HepG2 (cell line): ENCODE data around the gene MT4. TPM values are rescaled to one million over a fixed set of nuclear protein-coding genes. Genes with fewer than 3 reads are reported as not detected.

Experiments used
- AHDC1 ChIP-seq: sonication (generic); formaldehyde crosslinking; IDR thresholded peaks from 2 replicates; pipeline ENCODE4 v1.5.1; 2020; ENCODE audit warnings: mild to moderate bottlenecking, missing genetic modification reagents, borderline replicate concordance
- HIC2 ChIP-seq: sonication (generic); formaldehyde crosslinking; IDR thresholded peaks from 2 replicates; pipeline ENCODE4 v1.9.0; 2022; ENCODE audit warnings: low read depth, missing genetic modification reagents
- KIAA2018 ChIP-seq: sonication (generic); formaldehyde crosslinking; IDR thresholded peaks from 2 replicates; pipeline ENCODE4 v1.5.0; 2020; ENCODE audit warnings: mild to moderate bottlenecking, missing genetic modification reagents, borderline replicate concordance
- NFYB ChIP-seq: sonication (generic); formaldehyde crosslinking; IDR thresholded peaks from 2 replicates; pipeline ENCODE4 v1.4.0; 2020; ENCODE audit warnings: missing genetic modification reagents
- RFX5 ChIP-seq: IDR thresholded peaks from 2 replicates; pipeline ENCODE4 v1.6.1; 2011; ENCODE audit warnings: low read depth, low read length, improper control_type of control experiment
- RFXANK ChIP-seq: IDR thresholded peaks from 2 replicates; pipeline ENCODE4 v1.6.1; 2016
- ZNF556 ChIP-seq: sonication (generic); formaldehyde crosslinking; IDR thresholded peaks from 2 replicates; pipeline ENCODE4 v1.4.0; 2020; ENCODE audit warnings: mild to moderate bottlenecking, missing genetic modification reagents, borderline replicate concordance
- ZNF644 ChIP-seq: IDR thresholded peaks from 2 replicates; pipeline ENCODE4 v1.6.1; 2016; ENCODE audit warnings: low read depth
- ZNF770 ChIP-seq: sonication (generic); formaldehyde crosslinking; IDR thresholded peaks from 2 replicates; pipeline ENCODE4 v1.5.0; 2020; ENCODE audit warnings: mild to moderate bottlenecking, missing genetic modification reagents
- polyA plus RNA-seq, 8 experiments: library from polyadenylated mRNA; depleted of rRNA in 3 of 8; stranded (reverse) in 7 of 8; unstranded in 1 of 8; fragments of >200 nt; fragmentation: Illumina TruSeq in 4 of 8; extraction: Trizol in 4 of 8; gene quantifications; 2 replicates each; pipeline versions ENCODE4 v1.2.1 to v1.2.3, GENCODE V29; 2011 to 2016; ENCODE audit warnings: low read depth in 4 of 8, missing spikeins in 1 of 8, mixed read lengths in 1 of 8; ENCODE audit not compliant: insufficient read depth in 1 of 8
- total RNA-seq, 5 experiments: library from RNA; depleted of rRNA; stranded (reverse); fragments of >200 nt; fragmentation: Illumina TruSeq; extraction: Trizol; gene quantifications; 2 replicates each; pipeline ENCODE4 v1.2.3, GENCODE V29; 2016; ENCODE audit warnings: low read depth in 1 of 5

Gene MT4
- total and polyA plus RNA-seq, 2 of the 13 experiments (the other 11 are each of a cell fraction or from before 2014, with no cell fraction given), result not detected

- TF ChIP-seq HIC2 (CRISPR knock-in tag), result peak; percentile 94
- no peak; the same call in 1 of the 2 replicates for TF ChIP-seq ZNF644
- TF ChIP-seq RFXANK, result no peak
- no peak for TF ChIP-seq NFYB (CRISPR knock-in tag)
- TF ChIP-seq ZNF556 (CRISPR knock-in tag), result 0 out of 2 replicates have a peak, but pooled peaks have one; percentile 61
- peak; percentile 87; the same call in 1 of the 2 replicates for TF ChIP-seq AHDC1
- TF ChIP-seq KIAA2018 (CRISPR knock-in tag), result peak; percentile 67; the same call in 1 of the 2 replicates
- no peak for TF ChIP-seq RFX5
- peak; percentile 50 for TF ChIP-seq ZNF770 (CRISPR knock-in tag)
Measured at GRCh38 chr16:56551796-56552738, 12.8 kb upstream of the MT4 start (continued).
